Activated CD8-positive, alpha-beta memory T cell treated with anti-CD3 and anti-CD28 coated beads, Interleukin-2, amount 50 U/mL, for 48 hours (primary cell): ENCODE results near the gene LIMS1.
"Not testable (repeated sequence)": the region's sequence is repeated elsewhere in the genome, so short reads cannot be mapped to it uniquely, and the experiment has no call there.

Experiments
- DNase-seq: peaks from one replicate; pipeline ENCODE4 v3.0.0-alpha.2; 2020

LIMS1 gene

GRCh38 chr2:108589372-108589771 is 55.1 kb downstream of the LIMS1 start:
- DNase-seq, result no peak

- no peak for DNase-seq
These were observed 55.5 kb downstream of the LIMS1 start for GRCh38 chr2:108589781-108590180.

GRCh38 chr2:108591163-108591562 is 56.9 kb downstream of the LIMS1 start:
- DNase-seq, result no peak

GRCh38 chr2:108593547-108594098 is 59.4 kb downstream of the LIMS1 start:
- DNase-seq, result no peak

GRCh38 chr2:108594132-108594981 is 60.1 kb downstream of the LIMS1 start:
- no peak for DNase-seq

- DNase-seq, result no peak
These were observed 60.8 kb downstream of the LIMS1 start for GRCh38 chr2:108594982-108595464.

GRCh38 chr2:108595771-108596170 is 61.5 kb downstream of the LIMS1 start:
- not testable (repeated sequence) for DNase-seq

- not testable (repeated sequence) for DNase-seq
These were observed 63.0 kb downstream of the LIMS1 start for GRCh38 chr2:108597105-108597744.

GRCh38 chr2:108601199-108601598 is 66.9 kb downstream of the LIMS1 start:
- DNase-seq, result not testable (repeated sequence)

GRCh38 chr2:108602422-108602821 is 68.2 kb downstream of the LIMS1 start:
- DNase-seq, result no peak

GRCh38 chr2:108604196-108604595 is 69.9 kb downstream of the LIMS1 start:
- DNase-seq, result no peak

- DNase-seq, result no peak
These were observed 71.7 kb downstream of the LIMS1 start for GRCh38 chr2:108605947-108606346.

GRCh38 chr2:108607706-108608301 is 73.5 kb downstream of the LIMS1 start:
- no peak for DNase-seq

GRCh38 chr2:108611021-108611420 is 76.8 kb downstream of the LIMS1 start:
- no peak for DNase-seq

GRCh38 chr2:108612153-108612513 is 77.9 kb downstream of the LIMS1 start:
- no peak for DNase-seq

- DNase-seq, result peak; percentile 69
These were observed 78.4 kb downstream of the LIMS1 start for GRCh38 chr2:108612514-108613183.

GRCh38 chr2:108613261-108614042 is 79.2 kb downstream of the LIMS1 start:
- no peak for DNase-seq

GRCh38 chr2:108614043-108614545 is 79.8 kb downstream of the LIMS1 start:
- DNase-seq, result no peak

- no peak for DNase-seq
These were observed 80.4 kb downstream of the LIMS1 start for GRCh38 chr2:108614659-108615058.

GRCh38 chr2:108615480-108616090 is 81.3 kb downstream of the LIMS1 start:
- DNase-seq, result no peak

- DNase-seq, result no peak
These were observed 82.0 kb downstream of the LIMS1 start for GRCh38 chr2:108616318-108616717.
